ENCODE measurements around the gene RGPD8.
"Not testable (repeated sequence)": the region's sequence is repeated elsewhere in the genome, so short reads cannot be mapped to it uniquely, and the experiment has no call there.

Gene RGPD8

DNA sequence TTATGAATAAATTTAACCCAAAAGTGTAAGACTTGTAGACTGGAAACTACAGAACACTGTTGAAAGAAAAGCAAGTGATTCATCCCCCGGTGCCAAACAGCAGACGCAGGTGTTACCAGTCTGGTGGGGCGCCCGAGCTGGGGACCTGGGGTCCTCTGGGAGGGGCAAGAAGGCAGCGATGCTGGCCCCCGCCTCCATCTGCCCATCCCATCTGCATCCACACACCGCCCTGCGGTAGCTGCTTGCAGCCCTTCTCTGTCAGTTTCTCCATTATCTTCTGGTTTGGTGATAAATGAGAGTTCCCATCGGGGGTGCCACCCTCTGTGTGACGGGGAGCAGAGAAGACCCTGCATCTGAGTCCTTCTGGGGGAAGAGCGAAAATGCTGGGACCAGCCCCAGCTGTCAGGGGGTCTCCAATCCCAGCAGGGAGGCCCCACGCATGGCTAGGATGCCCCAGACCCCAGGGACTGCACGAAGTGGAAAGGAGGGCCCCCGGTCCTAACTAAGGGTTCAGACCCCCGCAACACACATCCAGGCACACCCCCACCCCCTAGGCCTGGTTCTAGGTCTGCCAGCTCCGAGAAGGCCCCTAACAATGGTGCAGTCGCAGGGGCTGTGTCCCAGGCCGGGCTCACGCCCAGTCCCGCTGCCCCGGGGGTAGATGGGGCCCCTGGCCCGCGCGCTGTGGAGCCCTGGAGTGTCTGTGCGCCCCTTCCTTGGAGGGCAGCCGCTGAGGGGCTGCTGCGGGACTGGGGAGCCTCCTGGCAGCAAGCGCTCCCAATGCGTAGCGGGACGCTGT is 686 bp upstream of the RGPD8 start:
- TF ChIP-seq, protein P1, sequence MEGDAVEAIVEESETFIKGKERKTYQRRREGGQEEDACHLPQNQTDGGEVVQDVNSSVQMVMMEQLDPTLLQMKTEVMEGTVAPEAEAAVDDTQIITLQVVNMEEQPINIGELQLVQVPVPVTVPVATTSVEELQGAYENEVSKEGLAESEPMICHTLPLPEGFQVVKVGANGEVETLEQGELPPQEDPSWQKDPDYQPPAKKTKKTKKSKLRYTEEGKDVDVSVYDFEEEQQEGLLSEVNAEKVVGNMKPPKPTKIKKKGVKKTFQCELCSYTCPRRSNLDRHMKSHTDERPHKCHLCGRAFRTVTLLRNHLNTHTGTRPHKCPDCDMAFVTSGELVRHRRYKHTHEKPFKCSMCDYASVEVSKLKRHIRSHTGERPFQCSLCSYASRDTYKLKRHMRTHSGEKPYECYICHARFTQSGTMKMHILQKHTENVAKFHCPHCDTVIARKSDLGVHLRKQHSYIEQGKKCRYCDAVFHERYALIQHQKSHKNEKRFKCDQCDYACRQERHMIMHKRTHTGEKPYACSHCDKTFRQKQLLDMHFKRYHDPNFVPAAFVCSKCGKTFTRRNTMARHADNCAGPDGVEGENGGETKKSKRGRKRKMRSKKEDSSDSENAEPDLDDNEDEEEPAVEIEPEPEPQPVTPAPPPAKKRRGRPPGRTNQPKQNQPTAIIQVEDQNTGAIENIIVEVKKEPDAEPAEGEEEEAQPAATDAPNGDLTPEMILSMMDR (IDR thresholded peaks at IDR 0.05; ENCODE audit: low read depth, low read length, missing control alignments): no peak

DNA sequence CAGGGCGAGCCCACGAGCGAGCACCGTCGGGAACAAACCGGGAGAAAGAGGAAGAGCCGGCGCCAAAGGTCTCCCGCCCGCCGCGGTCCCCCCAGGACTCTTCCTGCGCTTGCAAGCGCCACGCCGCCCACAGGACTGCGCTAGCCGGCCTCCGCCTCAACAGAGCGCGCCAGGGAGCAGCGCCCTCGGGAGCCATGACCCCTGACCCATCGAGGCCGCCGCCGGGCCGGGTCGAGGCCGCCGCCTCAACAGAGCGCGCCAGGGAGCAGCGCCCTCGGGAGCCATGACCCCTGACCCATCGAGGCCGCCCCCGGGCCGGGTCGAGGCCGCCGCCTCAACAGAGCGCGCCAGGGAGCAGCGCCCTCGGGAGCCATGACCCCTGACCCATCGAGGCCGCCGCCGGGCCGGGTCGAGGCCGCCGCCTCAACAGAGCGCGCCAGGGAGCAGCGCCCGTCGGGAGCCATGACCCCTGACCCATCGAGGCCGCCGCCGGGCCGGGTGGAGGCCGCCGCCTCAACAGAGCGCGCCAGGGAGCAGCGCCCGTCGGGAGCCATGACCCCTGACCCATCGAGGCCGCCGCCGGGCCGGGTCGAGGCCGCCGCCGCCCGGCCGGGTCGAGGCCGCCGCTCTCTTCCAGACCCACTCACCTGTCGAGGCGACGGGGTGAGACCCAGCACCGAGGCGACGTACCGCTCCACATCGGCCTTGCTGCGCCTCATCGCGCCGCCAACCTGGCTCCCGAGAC is 538 bp downstream of the RGPD8 start:
- DNase-seq (ENCODE audit: low read depth); in situ Hi-C loops (cut with HindIII; ENCODE audit: low sequenced_read_pairs): not testable (repeated sequence)
- H3K4me3 ChIP-seq (ENCODE audit: low read depth, low read length): peak overlapping the region; percentile 36

More for the DNA sequence above, 686 bp upstream of the RGPD8 start:
- in situ Hi-C loops (cut with HindIII; ENCODE audit: low sequenced_read_pairs): no loop called here
- H3K4me3 ChIP-seq (ENCODE audit: low read depth, low read length): no peak overlapping the region
- DNase-seq (ENCODE audit: low read depth): no peak

DNA sequence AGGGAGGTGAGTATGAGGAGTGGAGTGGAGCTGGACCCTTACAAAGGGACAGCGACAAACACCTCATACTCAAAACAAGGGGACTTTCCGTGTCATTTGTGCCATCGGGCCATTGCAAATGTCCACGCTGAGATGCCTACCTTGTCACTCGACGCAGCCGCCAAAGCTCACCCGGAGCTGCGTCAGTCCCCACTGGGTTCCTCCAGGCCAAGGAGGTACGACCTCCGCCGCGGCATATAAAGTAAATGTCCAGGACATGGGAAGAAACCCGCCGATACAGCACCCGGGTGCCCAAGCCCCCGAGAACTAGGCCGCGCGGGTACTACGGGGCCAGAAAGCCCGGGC is 1.1 kb downstream of the RGPD8 start:
- in situ Hi-C loops (cut with HindIII; ENCODE audit: low sequenced_read_pairs): not testable (repeated sequence)
- H3K4me3 ChIP-seq (ENCODE audit: low read depth, low read length): peak overlapping the region; percentile 36

DNA sequence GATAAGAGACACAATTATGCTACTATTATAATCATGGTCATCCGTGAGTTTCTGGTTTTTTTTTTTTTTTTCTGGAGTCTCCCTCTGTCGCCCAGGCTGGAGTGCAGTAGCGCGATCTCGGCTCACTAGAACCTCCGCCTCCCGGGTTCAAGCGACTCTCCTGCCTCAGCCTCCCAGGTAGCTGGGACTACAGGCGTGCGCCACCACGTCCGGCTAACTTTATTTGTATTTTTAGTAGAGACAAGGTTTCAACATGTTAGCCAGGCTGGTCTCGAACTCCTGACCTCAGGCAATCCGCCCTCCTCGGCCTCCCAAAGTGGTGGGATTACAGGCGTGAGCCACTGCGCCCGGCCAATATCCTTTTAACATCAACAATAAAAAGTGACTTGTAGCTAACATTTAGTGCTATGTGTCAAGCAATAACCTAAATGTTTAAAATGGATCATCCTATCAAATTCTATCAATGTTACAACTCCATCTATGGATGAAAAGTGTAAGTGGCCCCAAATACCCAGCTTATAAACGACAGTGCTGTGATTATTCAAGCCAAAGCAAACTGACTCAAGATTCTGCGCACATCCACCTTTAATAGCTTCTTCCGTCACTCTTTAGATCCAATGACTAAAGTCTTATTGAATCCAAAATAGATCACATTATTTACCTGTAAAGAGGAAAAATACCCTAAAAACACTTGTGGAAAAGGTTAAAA is 1.7 kb downstream of the RGPD8 start:
- H3K4me3 ChIP-seq (ENCODE audit: low read depth, low read length); in situ Hi-C loops (cut with HindIII; ENCODE audit: low sequenced_read_pairs); DNase-seq (ENCODE audit: low read depth): not testable (repeated sequence)

More for the DNA sequence above, 1.1 kb downstream of the RGPD8 start:
- DNase-seq (ENCODE audit: low read depth): not testable (repeated sequence)

DNA sequence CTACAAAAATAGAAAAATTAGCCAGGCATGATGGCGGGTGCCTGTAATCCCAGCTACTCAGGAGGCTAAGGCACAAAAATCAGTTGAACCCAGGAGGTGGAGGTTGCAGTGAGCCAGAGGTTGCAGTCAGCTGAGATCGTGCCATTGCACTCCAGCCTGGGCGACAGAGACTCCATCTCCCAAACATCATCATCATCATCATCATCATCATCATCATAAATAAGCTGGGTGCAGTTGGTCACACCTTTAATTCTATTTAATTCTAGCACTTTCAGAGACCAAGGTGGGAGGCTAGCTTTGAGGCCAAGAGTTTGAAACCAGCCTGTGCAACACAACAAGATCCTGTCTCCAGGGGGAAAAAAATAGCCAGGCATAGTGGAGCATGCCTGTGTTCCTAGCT is 8.9 kb downstream of the RGPD8 start:
- in situ Hi-C loops (cut with HindIII; ENCODE audit: low sequenced_read_pairs); H3K4me3 ChIP-seq (ENCODE audit: low read depth, low read length); DNase-seq (ENCODE audit: low read depth): not testable (repeated sequence)

DNA sequence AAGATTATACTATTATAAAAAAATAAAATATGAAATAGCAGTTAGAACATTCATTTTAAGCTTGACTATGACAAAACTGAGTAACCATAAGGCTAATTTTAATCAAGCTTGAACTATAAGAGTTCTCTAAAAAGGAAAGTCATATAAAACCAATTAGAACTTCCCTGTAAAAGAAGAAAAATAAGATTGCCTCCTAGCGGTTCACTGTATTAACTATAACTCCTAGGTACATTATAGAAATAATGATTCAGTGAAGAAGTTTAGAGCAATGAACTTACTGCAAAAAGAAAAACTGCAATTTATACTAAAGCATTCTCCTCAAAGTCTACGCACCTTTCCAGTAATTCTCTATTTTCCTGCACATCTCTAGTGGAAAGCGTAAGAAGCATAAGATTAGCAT is 16.6 kb downstream of the RGPD8 start:
- H3K4me3 ChIP-seq (ENCODE audit: low read depth, low read length); in situ Hi-C loops (cut with HindIII; ENCODE audit: low sequenced_read_pairs); DNase-seq (ENCODE audit: low read depth): not testable (repeated sequence)

DNA sequence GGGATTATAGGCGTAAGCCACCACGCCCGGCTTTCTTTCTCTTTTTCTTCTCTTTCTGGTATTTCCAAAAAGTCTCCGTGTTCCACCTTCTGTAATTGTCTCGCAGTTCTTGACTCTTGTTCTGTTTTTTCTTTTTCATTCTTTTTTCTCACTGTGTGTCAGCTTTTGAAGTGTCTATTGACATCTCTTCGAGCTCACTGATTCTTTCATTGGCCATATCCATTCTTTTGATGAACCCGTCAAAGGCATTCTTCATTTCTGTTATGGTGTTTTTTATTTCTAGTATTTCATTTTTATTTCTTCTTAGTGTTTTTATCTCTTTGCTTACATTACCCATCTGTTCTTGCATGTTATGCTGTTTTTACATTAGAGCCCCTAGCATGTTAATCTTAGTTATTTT is 73.4 kb downstream of the RGPD8 start:
- DNase-seq (ENCODE audit: low read depth); H3K4me3 ChIP-seq (ENCODE audit: low read depth, low read length); in situ Hi-C loops (cut with HindIII; ENCODE audit: low sequenced_read_pairs): not testable (repeated sequence)

DNA sequence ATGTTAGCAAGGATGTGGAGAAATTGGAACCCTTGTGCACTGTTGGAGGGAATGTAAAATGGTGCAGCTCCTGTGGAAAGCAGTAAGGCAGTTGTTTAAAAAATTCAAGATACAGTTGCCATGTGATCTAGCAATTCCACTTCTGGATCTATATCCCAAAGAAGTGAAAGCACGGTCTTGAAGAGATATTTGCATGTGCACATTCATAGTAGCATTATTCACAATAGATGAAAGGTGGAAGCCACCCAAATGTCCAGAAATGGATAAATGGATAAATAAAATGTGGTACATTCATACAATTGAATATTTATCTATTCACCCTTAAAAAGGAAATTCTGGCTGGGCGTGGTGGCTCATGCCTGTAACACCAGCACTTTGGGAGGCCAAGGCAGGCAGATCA is 79.1 kb downstream of the RGPD8 start:
- H3K4me3 ChIP-seq (ENCODE audit: low read depth, low read length); DNase-seq (ENCODE audit: low read depth); in situ Hi-C loops (cut with HindIII; ENCODE audit: low sequenced_read_pairs): not testable (repeated sequence)

DNA sequence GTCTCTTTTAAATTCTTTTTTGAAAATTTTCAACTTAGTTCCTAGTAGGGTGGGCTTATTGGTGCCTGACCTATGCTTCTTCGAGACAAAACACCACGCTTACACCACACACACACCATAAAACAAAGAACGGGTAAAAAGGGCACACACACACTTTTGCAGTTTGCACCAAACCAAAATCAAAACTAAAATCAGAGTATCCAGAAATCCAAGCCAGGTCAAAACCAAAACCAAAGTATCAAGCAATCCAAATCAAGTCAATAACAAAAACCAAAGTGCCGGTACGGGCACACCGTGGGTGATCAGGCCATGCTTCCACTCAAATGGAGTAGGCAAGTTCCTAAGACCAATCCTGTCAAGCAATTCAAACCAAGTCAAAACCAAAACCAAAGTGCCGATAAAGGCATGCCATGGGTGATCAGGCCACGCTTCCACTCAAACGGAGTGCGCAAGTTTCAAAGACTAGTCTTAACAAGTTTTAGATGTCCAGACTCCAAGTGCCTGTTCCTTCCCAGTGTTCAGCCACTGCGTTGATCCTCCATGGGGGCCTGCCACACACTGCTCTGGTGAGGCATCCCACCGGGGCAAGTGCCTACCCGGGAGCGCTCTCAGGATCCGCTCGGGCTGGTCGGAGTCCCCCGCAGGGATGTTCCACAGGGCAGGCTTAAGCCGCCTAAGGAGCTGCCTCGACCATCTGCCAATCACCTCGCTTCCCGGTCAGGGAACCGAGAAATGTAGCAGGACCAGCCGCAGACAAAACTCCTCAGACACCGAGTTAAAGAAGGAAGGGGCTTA is 80.4 kb downstream of the RGPD8 start:
- H3K4me3 ChIP-seq (ENCODE audit: low read depth, low read length); in situ Hi-C loops (cut with HindIII; ENCODE audit: low sequenced_read_pairs); DNase-seq (ENCODE audit: low read depth): not testable (repeated sequence)

DNA sequence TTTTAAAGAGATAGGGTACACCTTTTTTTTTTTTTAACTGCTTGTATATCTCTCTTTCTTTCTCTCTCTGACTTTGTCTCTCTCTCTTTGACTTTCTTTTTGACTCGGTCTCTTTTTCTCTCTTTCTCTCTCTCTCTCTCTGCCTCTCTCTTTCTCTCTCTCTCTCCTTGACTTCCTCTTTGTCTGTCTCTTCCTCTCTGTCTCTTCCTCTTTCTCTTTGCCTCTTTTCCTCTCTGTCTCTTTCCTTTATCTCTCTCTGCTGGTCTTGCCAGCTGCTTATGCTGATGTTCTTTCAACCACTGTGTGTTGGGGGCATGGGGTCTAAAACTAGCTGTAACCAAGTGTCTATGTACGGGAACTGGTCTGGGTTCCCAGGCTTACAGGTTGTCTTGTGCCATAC is 81.2 kb downstream of the RGPD8 start:
- H3K4me3 ChIP-seq (ENCODE audit: low read depth, low read length); in situ Hi-C loops (cut with HindIII; ENCODE audit: low sequenced_read_pairs); DNase-seq (ENCODE audit: low read depth): not testable (repeated sequence)
